Measurements from ENCODE around the gene ADRM1.

Gene ADRM1

DNA sequence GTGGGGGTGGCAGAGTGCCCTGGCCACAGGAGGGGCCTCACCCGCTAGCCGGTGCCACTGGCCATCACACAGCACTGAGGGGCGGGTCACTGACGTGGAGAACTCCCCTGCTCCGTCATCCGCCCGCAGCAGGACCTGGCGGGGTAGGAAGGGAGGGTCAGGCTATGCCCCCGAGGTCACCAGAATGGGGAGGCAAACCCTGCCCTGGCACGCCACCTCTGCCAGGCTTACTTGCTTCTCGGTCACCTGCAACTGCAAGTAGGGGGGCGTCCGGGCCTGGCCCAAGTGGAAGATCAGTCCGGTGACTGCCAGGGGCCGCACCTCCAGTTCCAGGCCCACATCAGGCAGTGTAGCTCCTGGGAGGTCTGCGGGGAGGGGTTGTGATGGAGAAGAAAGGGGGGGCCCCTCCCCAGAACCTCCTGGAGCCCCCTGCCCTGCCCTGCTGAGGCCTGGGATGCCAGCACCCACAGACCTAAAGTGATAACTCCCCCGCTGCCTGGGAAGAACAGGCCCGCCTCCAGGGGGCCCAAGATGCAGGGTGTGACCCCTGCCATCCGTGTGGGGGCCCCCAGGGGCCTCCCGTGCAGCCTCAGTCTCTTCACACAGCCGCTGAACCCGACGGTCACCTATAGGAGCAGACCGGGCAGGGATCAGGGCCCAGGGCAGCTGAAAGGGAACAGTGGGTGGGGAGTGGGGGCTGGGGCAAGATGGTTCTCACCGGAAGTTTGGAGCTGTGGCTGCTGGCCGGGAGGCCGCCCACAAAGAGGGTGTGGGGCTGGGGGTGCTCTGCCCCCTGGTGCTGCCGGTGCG, 7.4 kb downstream of the ADRM1 start:
- TF ChIP-seq, protein P1, sequence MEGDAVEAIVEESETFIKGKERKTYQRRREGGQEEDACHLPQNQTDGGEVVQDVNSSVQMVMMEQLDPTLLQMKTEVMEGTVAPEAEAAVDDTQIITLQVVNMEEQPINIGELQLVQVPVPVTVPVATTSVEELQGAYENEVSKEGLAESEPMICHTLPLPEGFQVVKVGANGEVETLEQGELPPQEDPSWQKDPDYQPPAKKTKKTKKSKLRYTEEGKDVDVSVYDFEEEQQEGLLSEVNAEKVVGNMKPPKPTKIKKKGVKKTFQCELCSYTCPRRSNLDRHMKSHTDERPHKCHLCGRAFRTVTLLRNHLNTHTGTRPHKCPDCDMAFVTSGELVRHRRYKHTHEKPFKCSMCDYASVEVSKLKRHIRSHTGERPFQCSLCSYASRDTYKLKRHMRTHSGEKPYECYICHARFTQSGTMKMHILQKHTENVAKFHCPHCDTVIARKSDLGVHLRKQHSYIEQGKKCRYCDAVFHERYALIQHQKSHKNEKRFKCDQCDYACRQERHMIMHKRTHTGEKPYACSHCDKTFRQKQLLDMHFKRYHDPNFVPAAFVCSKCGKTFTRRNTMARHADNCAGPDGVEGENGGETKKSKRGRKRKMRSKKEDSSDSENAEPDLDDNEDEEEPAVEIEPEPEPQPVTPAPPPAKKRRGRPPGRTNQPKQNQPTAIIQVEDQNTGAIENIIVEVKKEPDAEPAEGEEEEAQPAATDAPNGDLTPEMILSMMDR (IDR thresholded peaks at IDR 0.05; ENCODE audit: low read depth, low read length, missing control alignments) = no peak
- H3K4me3 ChIP-seq (ENCODE audit: low read depth, low read length) = no peak overlapping the region
- DNase-seq (ENCODE audit: low read depth) = no peak

DNA sequence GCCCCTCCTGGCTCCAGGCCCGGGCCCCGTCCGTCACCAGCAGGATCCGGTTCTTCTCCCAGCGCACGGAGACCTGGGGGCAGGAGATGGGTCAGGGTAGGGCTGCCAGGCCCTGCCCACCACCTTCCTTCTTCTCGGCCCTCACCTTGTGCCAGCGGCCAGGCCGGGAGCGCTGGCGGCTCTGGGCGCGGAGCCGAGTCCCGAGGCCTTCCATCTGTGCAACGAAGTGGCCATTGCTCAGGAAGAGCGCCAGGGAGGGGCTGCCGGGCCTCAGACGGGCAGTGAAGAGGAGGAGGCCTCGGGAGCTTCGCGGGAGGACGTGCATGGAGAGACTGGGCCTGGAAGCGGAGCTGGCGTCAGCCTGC, 7.9 kb downstream of the ADRM1 start:
- TF ChIP-seq, protein P1 (IDR thresholded peaks at IDR 0.05; ENCODE audit: low read depth, low read length, missing control alignments) = no peak
- no peak for DNase-seq (ENCODE audit: low read depth)
- H3K4me3 ChIP-seq (ENCODE audit: low read depth, low read length) = no peak overlapping the region

DNA sequence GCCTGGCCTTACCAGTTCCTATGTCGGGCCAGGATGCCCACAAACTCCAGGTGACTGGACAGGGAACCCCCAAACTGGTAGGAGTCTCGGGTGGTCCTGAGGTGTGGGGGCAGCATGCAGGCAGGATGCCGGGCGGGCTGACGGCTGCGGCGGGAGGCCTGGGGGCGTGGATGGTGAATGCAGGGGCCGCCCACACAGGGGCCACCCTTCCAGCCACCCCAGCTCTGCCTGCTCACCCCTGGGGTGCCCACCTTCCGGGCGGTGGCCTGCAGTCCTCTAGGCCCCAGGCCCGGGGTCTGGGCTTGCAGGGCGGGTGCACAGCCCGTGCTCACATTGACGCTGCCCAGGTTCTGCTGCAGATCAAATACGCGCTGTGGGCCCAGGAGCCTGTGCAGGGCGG, 8.4 kb downstream of the ADRM1 start:
- no peak overlapping the region for H3K4me3 ChIP-seq (ENCODE audit: low read depth, low read length)
- DNase-seq (ENCODE audit: low read depth) = no peak
- TF ChIP-seq, protein P1 (IDR thresholded peaks at IDR 0.05; ENCODE audit: low read depth, low read length, missing control alignments) = no peak

DNA sequence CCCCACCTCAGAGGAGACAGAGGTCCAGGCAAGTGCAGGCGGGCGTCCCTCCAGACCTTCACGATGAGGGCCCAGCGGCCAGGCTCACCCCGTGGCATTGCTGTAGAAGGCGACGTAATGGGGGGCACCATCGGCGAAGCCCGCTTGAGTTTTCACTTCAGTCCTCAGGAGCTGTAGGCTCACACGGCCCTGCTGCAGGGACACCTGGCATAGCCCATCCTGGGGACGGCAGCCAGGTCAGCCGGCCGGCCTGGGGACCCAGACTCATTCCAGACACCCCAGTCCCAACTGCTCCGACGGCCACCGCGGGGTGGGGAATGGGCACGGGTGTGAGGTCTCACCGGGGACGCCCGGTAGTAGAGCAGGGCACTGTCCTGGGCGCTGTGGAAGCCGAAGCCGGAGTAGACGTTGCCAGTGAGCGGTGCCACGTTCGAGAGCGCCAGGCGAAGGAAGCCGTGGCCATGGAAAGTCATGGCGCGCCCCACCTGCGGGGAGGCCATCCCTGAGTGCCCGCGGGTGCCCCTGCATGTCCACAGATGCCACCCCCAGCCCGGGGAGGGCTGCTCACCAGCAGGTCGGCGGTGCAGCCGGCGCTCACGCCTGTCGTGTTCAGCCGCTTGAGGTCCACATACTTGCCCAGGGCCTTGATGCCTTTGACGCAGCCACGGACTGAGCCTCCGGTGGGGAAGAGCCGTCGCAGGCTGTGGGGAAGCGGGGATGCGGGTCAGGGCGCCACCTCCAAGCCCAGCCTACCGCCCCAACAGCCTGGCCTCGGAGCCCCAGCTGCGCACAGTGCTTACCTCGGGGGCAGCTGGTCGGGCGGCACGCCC, 9.2 kb downstream of the ADRM1 start:
- H3K4me3 ChIP-seq (ENCODE audit: low read depth, low read length) = no peak overlapping the region
- no peak for DNase-seq (ENCODE audit: low read depth)
- TF ChIP-seq, protein P1 (IDR thresholded peaks at IDR 0.05; ENCODE audit: low read depth, low read length, missing control alignments) = no peak

DNA sequence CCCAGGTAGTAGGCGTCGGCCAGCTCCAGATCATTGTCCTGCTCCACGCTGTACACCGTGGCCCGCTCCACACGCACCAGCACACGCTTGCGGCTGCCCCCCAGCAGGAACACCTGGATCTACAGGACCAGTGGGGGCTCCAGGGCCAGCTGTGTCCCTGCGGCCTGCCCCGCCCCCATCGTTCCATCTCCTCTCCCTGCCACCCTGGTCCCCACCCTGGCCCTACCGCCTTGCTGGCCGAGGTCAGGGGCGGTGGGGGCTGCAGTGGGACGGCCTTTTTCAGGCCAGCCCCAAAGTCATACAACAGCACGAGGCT, 9.8 kb downstream of the ADRM1 start:
- TF ChIP-seq, protein P1 (IDR thresholded peaks at IDR 0.05; ENCODE audit: low read depth, low read length, missing control alignments) = no peak
- DNase-seq (ENCODE audit: low read depth) = no peak

DNA sequence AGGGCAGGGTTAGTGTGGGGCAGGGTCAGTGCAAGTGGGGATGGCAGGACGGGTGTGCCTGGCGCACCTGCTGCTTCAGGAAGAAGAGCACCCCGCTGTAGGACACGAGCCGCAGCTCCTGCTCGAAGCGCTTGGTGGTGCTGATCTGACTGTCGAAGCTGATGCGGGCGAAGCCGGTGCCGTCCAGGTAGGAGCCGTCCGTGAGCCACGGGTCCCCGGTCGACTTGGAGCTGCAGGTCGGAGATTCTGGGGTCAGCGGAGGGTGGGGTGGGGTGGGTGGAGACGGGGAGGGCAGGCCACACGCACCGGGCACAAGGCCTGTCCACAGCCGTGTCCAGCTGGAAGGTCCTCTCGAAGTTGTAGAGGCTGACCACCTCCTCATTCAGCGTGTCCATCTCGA, 10.2 kb downstream of the ADRM1 start:
- H3K4me3 ChIP-seq (ENCODE audit: low read depth, low read length) = no peak overlapping the region
- DNase-seq (ENCODE audit: low read depth) = no peak
- TF ChIP-seq, protein P1 (IDR thresholded peaks at IDR 0.05; ENCODE audit: low read depth, low read length, missing control alignments) = no peak

More for the DNA sequence above, 9.8 kb downstream of the ADRM1 start:
- no peak overlapping the region for H3K4me3 ChIP-seq (ENCODE audit: low read depth, low read length)

All from GM12864 (cell line).